T-helper 1 cell treated with Interleukin-12 subunit alpha and Interleukin-12 subunit beta and Interleukin-4 antibody, amounts not matched to agents 30 μg/mL and 1 μg/mL, for 36 hours (primary cell): Measurements from ENCODE around the gene DUSP6.

Experiments
- H3K27ac Mint-ChIP-seq: one replicate; pipeline ENCODE4 v1.8.0; 2021; ENCODE audit warnings: mild to moderate bottlenecking, mixed read lengths
- H3K27me3 Mint-ChIP-seq: one replicate; pipeline ENCODE4 v1.8.0; 2021; ENCODE audit warnings: low read depth, mixed read lengths
- H3K36me3 Mint-ChIP-seq: one replicate; pipeline ENCODE4 v1.8.0; 2021; ENCODE audit warnings: low read depth, mixed read lengths
- H3K4me1 Mint-ChIP-seq: one replicate; pipeline ENCODE4 v1.8.0; 2021; ENCODE audit warnings: low read depth, mixed read lengths
- H3K4me3 Mint-ChIP-seq: one replicate; pipeline ENCODE4 v1.8.0; 2021; ENCODE audit warnings: mild to moderate bottlenecking, moderate library complexity, mixed read lengths
- H3K9me3 Mint-ChIP-seq: one replicate; pipeline ENCODE4 v1.8.0; 2021; ENCODE audit warnings: mixed read lengths

Gene DUSP6

GRCh38 chr12:89352492-89353187 is at the start of gene DUSP6:
TSS of gene DUSP6 (minus strand) at chr12:89352501. CDS start at chr12:89352039, 462 bp downstream.
- no peaks in the 10 kb centered on the region for H3K9me3 Mint-ChIP-seq
- H3K27ac Mint-ChIP-seq: peak within 1 kb of the TSS; percentile 97
- H3K27me3 Mint-ChIP-seq: peaks cover 3% of the 10 kb centered on the region
- peak within 1 kb of the TSS; percentile 87 for H3K4me3 Mint-ChIP-seq
- H3K36me3 Mint-ChIP-seq: peaks cover 36% of the 10 kb centered on the region
- peaks cover 44% of the 10 kb centered on the region for H3K4me1 Mint-ChIP-seq

GRCh38 chr12:89401433-89402058 is 49.2 kb upstream of the DUSP6 start:
- H3K4me1 Mint-ChIP-seq: peaks cover 13% of the 10 kb centered on the region
- H3K27ac Mint-ChIP-seq: no peak overlapping the region
- H3K9me3 Mint-ChIP-seq: peaks cover 6% of the 10 kb centered on the region
- peaks cover 13% of the 10 kb centered on the region for H3K36me3 Mint-ChIP-seq
- no peak overlapping the region for H3K4me3 Mint-ChIP-seq
- no peaks in the 10 kb centered on the region for H3K27me3 Mint-ChIP-seq

GRCh38 chr12:89400415-89400814 is 48.1 kb upstream of the DUSP6 start:
- Mint-ChIP-seq H3K36me3 (peaks cover 17% of the 10 kb centered on the region), H3K27me3 (no peaks in the 10 kb centered on the region), H3K4me1 (peaks cover 13% of the 10 kb centered on the region), H3K9me3 (peaks cover 6% of the 10 kb centered on the region), H3K4me3 (no peak overlapping the region), H3K27ac (no peak overlapping the region)

DNA sequence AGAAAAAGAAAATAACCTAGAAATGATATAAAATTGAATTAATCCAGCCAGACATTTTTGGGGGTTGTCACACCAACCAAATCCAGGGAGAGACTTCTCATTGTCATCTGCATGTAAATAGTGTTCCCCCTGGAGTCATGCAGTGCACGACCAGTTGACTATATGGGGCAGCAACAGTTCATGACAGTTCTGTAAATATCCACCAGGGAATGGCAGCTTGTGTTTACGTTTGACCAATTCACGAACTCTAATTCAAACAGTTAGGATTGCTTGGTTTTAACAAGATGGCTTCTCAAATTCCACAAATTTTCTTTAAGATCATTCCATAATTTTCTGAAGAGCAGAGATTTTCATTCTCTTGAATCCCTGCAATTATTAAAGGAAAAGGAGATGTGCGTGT is 43.4 kb upstream of the DUSP6 start:
- Mint-ChIP-seq H3K36me3 (peaks cover 11% of the 10 kb centered on the region), H3K9me3 (no peaks in the 10 kb centered on the region), H3K27me3 (no peaks in the 10 kb centered on the region), H3K4me3 (no peak overlapping the region), H3K27ac (no peak overlapping the region), H3K4me1 (peaks cover 25% of the 10 kb centered on the region)

DNA sequence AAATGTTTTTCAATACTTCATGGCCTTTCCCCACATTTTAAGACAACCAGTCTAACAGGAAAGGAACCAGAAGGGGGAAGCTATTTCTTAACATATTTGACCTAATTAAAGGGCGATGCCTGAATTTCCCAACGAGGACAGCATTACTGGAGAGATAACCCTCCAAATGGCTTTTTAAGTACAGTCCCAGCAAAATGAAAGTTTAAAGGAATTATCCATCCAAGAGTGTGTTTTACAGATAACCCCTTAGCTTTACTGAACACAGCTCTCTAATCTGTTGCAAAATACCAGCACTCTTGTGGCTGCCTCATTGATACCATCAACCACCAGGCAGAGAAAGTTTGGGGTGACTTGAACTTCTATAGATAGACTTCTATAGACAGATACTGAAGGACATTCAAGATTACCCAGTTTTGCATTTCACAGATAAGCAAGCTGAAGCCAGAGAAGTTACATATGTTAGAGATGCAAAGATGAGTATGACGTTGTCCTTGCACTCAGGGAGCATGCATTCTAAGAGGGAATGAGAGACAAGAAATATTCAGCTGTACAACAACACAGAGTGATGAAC is 41.3 kb upstream of the DUSP6 start:
- H3K27me3 Mint-ChIP-seq: no peaks in the 10 kb centered on the region
- H3K9me3 Mint-ChIP-seq: no peaks in the 10 kb centered on the region
- H3K4me3 Mint-ChIP-seq: no peak overlapping the region
- H3K27ac Mint-ChIP-seq: no peak overlapping the region
- peaks cover 10% of the 10 kb centered on the region for H3K36me3 Mint-ChIP-seq
- H3K4me1 Mint-ChIP-seq: peaks cover 35% of the 10 kb centered on the region

DNA sequence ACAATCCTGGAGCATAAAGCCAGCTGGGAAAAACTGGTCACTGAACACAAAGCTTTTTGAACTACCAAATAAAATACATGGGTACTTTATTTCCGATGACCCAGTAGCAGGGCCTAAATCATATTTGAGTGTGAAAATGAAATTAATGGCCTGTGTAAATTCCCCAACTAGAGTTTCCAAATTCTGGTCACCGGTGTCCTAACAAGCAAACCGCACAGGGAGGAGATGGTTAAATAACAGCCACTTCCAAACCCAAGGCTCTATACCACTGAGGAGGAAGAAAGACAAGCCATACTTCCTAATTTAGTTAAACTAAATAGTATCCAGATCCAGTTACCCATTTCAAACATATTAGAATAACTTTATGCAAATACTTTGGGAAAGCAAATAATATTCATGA is 40.1 kb upstream of the DUSP6 start:
- Mint-ChIP-seq H3K9me3 (no peaks in the 10 kb centered on the region), H3K4me3 (no peak overlapping the region), H3K36me3 (peaks cover 8% of the 10 kb centered on the region), H3K27ac (no peak overlapping the region), H3K27me3 (no peaks in the 10 kb centered on the region), H3K4me1 (peaks cover 28% of the 10 kb centered on the region)

- H3K4me3 Mint-ChIP-seq: no peak overlapping the region
- no peaks in the 10 kb centered on the region for H3K9me3 Mint-ChIP-seq
- peaks cover 27% of the 10 kb centered on the region for H3K4me1 Mint-ChIP-seq
- no peak overlapping the region for H3K27ac Mint-ChIP-seq
- no peaks in the 10 kb centered on the region for H3K27me3 Mint-ChIP-seq
- peaks cover 8% of the 10 kb centered on the region for H3K36me3 Mint-ChIP-seq
Observed at GRCh38 chr12:89391726-89392336, 39.5 kb upstream of the DUSP6 start.

DNA sequence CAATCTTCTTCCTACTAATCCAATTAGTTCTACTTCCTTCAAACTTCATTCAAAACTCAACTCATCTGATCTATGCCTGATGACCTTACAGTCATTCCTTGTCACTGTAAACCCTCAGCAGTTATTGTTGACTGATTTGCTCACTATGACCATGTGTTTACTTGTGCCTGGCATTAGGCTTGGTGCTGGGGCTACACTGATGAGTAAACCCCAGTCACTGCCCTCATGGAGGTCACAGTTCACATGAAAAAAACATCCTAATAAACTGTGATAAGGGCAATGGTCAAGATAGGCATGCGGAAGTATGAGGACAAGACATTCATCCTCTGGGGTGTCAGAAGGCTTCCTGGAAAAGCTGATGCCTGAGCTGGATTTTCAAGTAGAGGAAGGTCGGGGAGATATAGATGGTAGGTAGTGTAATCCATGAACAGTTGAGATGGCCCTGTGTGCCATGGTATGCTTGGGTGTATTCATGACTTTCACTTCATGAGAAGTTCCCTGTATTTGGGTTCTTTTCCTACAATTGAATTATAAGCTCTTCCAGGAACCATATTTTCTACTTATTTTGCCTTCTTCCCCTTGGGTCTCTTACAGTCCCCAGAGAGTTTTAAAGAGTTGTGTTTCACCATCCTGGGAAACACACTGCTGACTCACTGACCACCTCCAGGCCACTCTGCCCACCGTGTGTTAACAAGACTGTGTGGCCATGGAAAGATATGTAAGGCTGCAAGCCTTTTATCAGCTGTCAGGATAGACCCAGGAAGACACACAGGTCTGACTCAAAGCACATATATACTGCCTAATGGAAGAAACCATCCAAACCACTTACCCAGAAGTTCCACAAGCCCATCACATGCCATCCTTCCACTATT is 38.7 kb upstream of the DUSP6 start:
- H3K27me3 Mint-ChIP-seq: no peaks in the 10 kb centered on the region
- H3K27ac Mint-ChIP-seq: peak overlapping the region; percentile 1
- no peaks in the 10 kb centered on the region for H3K9me3 Mint-ChIP-seq
- H3K4me3 Mint-ChIP-seq: no peak overlapping the region
- H3K4me1 Mint-ChIP-seq: peaks cover 26% of the 10 kb centered on the region
- H3K36me3 Mint-ChIP-seq: peaks cover 9% of the 10 kb centered on the region

DNA sequence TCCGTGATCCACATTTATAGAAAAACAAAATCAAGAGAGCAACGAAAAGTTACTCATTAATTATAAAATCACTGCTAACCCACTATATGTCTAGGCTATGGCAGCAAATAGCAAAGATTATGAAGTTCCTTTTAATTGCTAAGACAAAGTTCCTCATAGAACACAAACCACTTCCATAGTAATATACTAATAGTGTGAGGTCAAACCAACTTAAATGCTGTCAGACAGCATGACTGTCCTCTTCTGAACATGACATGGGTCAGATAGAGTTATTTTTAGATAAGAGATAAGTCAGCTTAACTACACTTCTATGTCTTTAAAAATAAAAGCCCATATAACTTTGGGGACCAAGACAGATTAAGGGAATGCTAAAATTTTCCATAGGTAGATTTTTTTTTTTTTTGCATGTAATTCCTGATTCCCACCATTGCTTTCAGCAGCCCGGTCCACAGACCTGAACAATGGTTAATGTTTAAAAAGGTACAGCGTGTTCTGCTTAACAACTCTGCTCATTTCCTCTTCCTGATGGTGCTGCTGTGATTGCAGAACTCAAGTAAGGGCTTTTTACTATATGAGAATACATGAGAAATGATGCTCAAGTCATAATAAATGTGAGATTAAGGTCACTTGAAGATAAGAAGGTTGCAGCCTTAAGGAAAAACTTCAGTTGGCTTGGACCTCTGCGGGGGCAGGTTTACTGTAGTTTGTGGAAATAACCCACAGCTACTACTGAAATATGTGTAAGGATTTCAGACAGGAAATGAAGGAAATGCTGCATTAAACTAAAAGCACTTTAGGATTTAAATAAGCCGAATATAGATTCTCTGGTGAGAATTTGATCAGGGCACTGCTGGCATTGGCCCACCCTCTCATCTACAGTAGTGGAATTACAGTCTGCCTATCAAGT is 37.7 kb upstream of the DUSP6 start:
- no peaks in the 10 kb centered on the region for H3K9me3 Mint-ChIP-seq

GRCh38 chr12:89386138-89386537 is 33.8 kb upstream of the DUSP6 start:
- no peak overlapping the region for H3K4me3 Mint-ChIP-seq
- H3K36me3 Mint-ChIP-seq: peaks cover 1% of the 10 kb centered on the region
- no peak overlapping the region for H3K27ac Mint-ChIP-seq
- H3K9me3 Mint-ChIP-seq: no peaks in the 10 kb centered on the region
- H3K27me3 Mint-ChIP-seq: no peaks in the 10 kb centered on the region
- H3K4me1 Mint-ChIP-seq: peaks cover 26% of the 10 kb centered on the region

More for the DNA sequence above, 37.7 kb upstream of the DUSP6 start:
- Mint-ChIP-seq H3K27ac (no peak overlapping the region), H3K27me3 (no peaks in the 10 kb centered on the region), H3K36me3 (peaks cover 6% of the 10 kb centered on the region), H3K4me1 (peaks cover 26% of the 10 kb centered on the region), H3K4me3 (no peak overlapping the region)

- H3K4me1 Mint-ChIP-seq: peaks cover 16% of the 10 kb centered on the region
- no peak overlapping the region for H3K4me3 Mint-ChIP-seq
- H3K36me3 Mint-ChIP-seq: peaks cover 1% of the 10 kb centered on the region
- H3K9me3 Mint-ChIP-seq: no peaks in the 10 kb centered on the region
- no peak overlapping the region for H3K27ac Mint-ChIP-seq
- H3K27me3 Mint-ChIP-seq: no peaks in the 10 kb centered on the region
Observed at GRCh38 chr12:89384807-89385206, 32.5 kb upstream of the DUSP6 start.

DNA sequence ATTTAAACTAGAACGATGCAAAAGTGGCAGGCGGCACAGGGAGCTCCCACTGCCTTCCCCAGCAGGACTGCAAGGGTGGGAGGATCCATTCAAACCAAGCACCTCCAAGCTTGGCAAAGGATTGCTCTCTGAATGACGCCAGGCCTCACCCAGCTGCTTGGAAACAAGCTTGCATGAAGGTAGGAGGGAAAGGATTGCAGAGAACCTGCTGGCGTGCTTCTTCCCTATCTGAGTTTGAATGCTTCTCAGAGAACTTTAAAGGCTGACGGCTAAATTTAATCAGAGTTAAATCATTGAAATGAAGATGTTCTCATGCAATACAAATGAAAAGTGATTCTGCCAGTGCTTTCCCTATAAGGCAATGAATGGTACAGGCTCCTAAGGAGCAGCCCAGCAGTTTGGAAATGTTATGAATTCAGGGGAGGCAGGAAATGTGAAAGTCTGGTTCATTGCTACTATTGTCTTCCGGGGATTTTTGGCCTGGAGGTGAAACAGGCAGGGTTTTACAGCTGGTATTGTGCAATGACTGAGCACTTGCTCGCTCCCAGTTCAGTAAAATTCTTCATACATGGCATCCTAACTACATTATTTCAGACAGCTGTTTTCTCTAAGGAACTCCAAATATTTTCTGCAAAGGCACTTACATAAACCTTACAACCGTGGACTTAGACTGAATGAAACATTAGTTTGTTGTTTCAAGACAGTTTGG is 31.9 kb upstream of the DUSP6 start:
- H3K4me3 Mint-ChIP-seq: no peak overlapping the region
- no peaks in the 10 kb centered on the region for H3K27me3 Mint-ChIP-seq
- H3K27ac Mint-ChIP-seq: no peak overlapping the region
- H3K36me3 Mint-ChIP-seq: peaks cover 1% of the 10 kb centered on the region
- H3K4me1 Mint-ChIP-seq: peaks cover 13% of the 10 kb centered on the region
- no peaks in the 10 kb centered on the region for H3K9me3 Mint-ChIP-seq
